Mammary epithelial cell (primary cell): ENCODE results near the gene ATP11A.

Experiments
- EZH2 ChIP-seq: IDR thresholded peaks from 2 replicates; pipeline ENCODE4 v1.6.1; 2012; ENCODE audit warnings: low read length, inconsistent platforms, borderline replicate concordance
- TF ChIP-seq, protein P1 (sequence below), 2 donors: IDR thresholded peaks in 1 of 2; conservative IDR thresholded peaks in 1 of 2; 2 replicates each; pipeline ENCODE4 v1.5.1; 2011 to 2012; ENCODE audit warnings: inconsistent platforms in 2 of 2, low read length in 2 of 2, mild to moderate bottlenecking in 2 of 2, control low read depth in 1 of 2, low read depth in 1 of 2; ENCODE audit not compliant: insufficient read depth in 1 of 2; ENCODE audit errors: extremely low read depth in 1 of 2

DNA sequence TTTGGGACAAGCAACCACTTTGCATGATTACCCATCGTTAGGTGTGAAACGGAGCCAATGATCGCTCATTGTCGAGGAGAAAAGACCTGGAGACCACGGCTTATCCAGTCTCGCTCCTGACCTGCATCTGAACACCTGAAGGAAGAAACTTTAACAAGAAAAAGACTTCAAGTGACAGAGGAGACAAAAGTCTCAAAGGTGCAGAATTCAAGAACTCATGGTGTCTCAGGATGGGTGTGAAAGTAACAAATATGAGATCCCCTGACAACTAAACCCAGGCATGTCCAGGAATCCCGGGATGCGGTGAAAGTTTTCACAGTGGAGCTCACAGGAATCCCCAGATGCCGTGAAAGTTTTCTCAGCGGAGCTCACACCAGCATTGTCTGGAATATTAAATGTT, 6.3 kb upstream of the ATP11A start:
- TF ChIP-seq, protein P1, sequence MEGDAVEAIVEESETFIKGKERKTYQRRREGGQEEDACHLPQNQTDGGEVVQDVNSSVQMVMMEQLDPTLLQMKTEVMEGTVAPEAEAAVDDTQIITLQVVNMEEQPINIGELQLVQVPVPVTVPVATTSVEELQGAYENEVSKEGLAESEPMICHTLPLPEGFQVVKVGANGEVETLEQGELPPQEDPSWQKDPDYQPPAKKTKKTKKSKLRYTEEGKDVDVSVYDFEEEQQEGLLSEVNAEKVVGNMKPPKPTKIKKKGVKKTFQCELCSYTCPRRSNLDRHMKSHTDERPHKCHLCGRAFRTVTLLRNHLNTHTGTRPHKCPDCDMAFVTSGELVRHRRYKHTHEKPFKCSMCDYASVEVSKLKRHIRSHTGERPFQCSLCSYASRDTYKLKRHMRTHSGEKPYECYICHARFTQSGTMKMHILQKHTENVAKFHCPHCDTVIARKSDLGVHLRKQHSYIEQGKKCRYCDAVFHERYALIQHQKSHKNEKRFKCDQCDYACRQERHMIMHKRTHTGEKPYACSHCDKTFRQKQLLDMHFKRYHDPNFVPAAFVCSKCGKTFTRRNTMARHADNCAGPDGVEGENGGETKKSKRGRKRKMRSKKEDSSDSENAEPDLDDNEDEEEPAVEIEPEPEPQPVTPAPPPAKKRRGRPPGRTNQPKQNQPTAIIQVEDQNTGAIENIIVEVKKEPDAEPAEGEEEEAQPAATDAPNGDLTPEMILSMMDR (conservative IDR thresholded peaks at IDR 0.05 in 1 of 2, IDR thresholded peaks at IDR 0.05 in 1 of 2; ENCODE audit: extremely low read depth in 1 of 2, insufficient read depth in 1 of 2, low read depth in 1 of 2, low read length in 2 of 2): no peak
- no peak for TF ChIP-seq EZH2
